D721Med (cell line): ENCODE results near the gene TTLL8.
"Not testable (repeated sequence)": the region's sequence is repeated elsewhere in the genome, so short reads cannot be mapped to it uniquely, and the experiment has no call there.

ENCODE experiments used
- DNase-seq: peaks from one replicate; pipeline ENCODE4 v3.0.0; 2011; ENCODE audit warnings: low spot score; ENCODE audit not compliant: insufficient read length
- FAIRE-seq: peaks from 2 replicates; lab custom pipeline; 2011; peaks lifted over from hg19 to GRCh38; lab: Jason Lieb, UNC
- CTCF ChIP-seq: IDR thresholded peaks from 2 replicates; pipeline ENCODE4 v1.5.1; 2012; ENCODE audit warnings: mild to moderate bottlenecking, control low read depth; ENCODE audit not compliant: insufficient read depth; ENCODE audit errors: missing control alignments

TTLL8 gene

GRCh38 chr22:50087646-50088045 lies 29.5 kb upstream of the TTLL8 start:
- no peak for DNase-seq
- FAIRE-seq = no peak
- TF ChIP-seq CTCF = no peak

- FAIRE-seq, DNase-seq: not testable (repeated sequence)
Observed at GRCh38 chr22:50086975-50087374, 28.9 kb upstream of the TTLL8 start.

- FAIRE-seq = no peak
Observed at GRCh38 chr22:50086526-50086925, 28.4 kb upstream of the TTLL8 start.

GRCh38 chr22:50085211-50085972 lies 27.3 kb upstream of the TTLL8 start, which contains the start of gene MLC1:
MLC1 (minus strand) TSS chr22:50085426; CDS start chr22:50084902, 524 bp downstream.
- TF ChIP-seq CTCF = no peak
- DNase-seq = no peak
- no peak for FAIRE-seq

More at GRCh38 chr22:50086526-50086925, 28.4 kb upstream of the TTLL8 start:
- no peak for DNase-seq
- TF ChIP-seq CTCF = no peak

- no peak for TF ChIP-seq CTCF
- DNase-seq (no peak), FAIRE-seq (no peak)
Observed at GRCh38 chr22:50084614-50085021, 26.5 kb upstream of the TTLL8 start.

- TF ChIP-seq CTCF = no peak
- FAIRE-seq = no peak
- DNase-seq = no peak
Observed at GRCh38 chr22:50084080-50084477, 26.0 kb upstream of the TTLL8 start.

GRCh38 chr22:50083462-50084079 lies 25.5 kb upstream of the TTLL8 start:
- FAIRE-seq (no peak), DNase-seq (no peak)
- no peak for TF ChIP-seq CTCF
